ENCODE data around the gene STRA6.

GRCh38 chr15:74244822-74245341, 42.3 kb upstream of the STRA6 start:
- TF ChIP-seq CTCF (IDR thresholded peaks at IDR 0.05) (no peak), EP300 (IDR thresholded peaks at IDR 0.05) (no peak), POLR2AphosphoS5 (IDR thresholded peaks at IDR 0.05) (no peak), POLR2A (IDR thresholded peaks at IDR 0.05) (no peak)
